Stomach (tissue), 4 donors: ENCODE measurements around the gene CSTF1.

Source experiments
- EP300 ChIP-seq: sonication (generic); formaldehyde crosslinking; IDR thresholded peaks from one replicate; pipeline ENCODE4 v1.6.1; 2017; ENCODE audit warnings: antibody characterized with exemption
- POLR2AphosphoS5 ChIP-seq, 3 donors: sonication (generic); formaldehyde crosslinking; IDR thresholded peaks; one replicate each; pipeline ENCODE4 v1.6.1; 2016; ENCODE audit warnings: antibody characterized with exemption in 3 of 3

DNA sequence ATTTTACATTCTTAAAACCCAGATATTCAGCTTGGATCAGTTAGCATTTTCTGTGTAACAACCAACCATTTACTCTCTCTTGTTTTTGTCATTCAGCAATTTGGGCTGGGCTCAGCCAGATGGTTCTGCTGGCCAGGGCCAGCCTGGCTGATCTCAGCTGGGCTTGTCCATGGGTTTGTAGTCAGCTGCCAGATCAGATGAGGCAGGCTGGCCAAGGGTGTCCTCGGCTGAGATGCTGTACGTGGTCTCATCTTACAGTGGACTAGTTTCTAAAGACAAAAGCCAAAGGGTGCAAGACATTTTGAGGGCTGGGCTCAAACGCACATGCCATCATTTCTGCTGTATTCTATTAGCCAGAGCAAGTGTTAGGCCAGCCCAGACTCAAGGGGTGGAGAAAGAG lies 49.7 kb upstream of the CSTF1 start:
- no peak for TF ChIP-seq POLR2AphosphoS5 (IDR thresholded peaks at IDR 0.05)
- TF ChIP-seq EP300 = no peak
